Germinal center (tissue), 1 donor: Measurements from ENCODE around the gene TMEM59.
A peak's percentile ranks its signal among the peaks of the same experiment; 100 is the strongest.
"Not testable (repeated sequence)": the region's sequence is repeated elsewhere in the genome, so short reads cannot be mapped to it uniquely, and the experiment has no call there.

Experiments
- DNase-seq: peaks from one replicate; pipeline ENCODE4 v3.0.0; 2012; ENCODE audit warnings: mixed read lengths, low spot score

TMEM59 gene

DNA sequence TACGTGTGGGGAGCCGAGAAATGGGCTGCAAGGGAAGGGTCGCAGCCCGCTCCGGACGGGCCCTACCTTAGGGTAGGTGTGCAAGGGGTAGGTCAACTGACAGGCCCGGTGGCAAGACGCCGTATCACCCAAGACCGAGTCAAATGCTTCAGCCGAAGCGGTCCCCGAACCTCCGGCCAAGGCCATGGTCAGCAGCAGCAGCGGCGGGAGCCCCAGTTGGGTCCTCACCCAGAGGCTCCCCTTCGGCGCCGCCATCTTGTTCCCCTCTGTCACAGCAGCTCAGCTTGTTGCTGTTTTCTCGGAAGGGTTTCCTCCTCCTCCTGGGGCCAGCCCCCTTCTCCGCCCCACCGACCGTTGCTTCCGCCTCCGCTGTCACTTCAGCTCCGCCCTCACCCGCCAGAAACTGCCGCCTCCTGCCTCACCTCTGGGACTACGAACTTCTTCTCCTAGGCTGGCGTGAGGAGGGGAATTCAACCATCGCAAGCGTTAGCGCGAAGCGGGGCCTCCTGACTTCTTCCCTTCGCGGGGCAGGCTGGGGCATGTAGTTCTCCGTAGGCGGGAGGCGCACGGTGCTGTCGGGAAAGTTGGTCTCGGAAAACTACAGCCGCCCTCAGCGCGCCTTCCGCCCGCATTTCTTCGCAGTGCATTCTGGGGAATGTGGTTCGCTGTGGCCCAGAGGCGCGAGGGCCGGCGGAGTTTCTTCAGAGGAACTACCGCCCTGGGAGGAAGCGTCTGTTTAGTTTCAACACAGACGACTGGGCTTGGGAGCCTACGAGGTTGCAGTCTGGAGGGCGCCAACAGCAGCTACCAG lies at the start of gene TMEM59, which contains the start of gene TCEANC2:
Gene TMEM59, minus strand, starts transcription at position 271 of the 811 bp plus-strand sequence. Its CDS starts 16 bp downstream, at position 255.
Gene TCEANC2, plus strand, starts transcription at position 675 of the 811 bp plus-strand sequence. CDS start 815 bp downstream, outside the sequence.
- peak; percentile 94 for DNase-seq

GRCh38 chr1:54100500-54100899 lies 47.5 kb upstream of the TMEM59 start:
- no peak for DNase-seq

GRCh38 chr1:54099061-54099610 lies 46.1 kb upstream of the TMEM59 start:
- DNase-seq = no peak

DNA sequence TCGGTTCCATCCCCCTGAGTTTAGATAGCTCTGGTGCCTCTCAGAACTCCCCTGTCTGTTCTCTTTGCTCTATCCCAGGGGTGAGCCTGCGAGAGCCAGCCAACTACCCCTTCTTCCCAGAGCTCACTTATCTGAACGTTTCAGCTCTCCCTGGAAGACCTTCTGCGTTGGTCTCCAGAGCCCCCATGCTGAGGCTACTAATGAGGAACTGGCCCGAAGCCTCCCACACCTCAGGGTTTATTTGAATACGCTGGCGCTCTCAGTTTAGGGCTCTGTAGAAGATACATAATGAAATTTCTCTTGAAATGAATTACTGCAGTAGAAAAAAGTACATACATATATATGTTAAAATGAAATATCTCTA lies 43.9 kb upstream of the TMEM59 start:
- DNase-seq = no peak

DNA sequence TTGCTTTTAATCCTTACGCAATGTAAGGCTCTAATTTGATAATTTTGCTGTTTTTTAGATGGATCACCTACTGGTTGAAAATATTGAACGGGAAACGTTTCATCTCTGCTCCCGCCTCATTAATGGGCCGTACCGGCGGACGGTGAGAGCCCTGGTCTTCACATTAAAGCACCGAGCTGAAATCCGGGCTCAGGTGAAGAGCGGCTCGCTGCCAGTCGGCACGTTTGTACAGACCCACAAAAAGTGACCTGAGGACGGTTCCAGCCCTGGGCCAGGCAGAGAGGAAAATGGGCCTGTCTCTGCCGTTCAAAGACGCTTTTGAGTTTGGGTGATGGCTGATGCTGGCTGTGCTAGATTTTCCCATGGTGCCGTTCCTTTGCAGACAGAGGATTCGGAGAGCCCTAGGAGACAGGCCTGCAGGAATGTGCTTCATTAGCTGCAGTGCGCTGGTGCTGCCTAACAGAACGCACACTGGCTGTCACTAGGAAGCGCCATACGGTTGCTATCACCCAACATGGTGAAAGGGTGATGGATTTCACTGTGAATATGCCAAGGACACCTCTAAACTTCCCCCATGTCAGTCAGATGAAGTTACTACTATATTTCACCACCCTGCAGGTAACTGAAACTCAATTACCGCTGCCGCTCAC lies 43.3 kb upstream of the TMEM59 start:
- DNase-seq = no peak

DNA sequence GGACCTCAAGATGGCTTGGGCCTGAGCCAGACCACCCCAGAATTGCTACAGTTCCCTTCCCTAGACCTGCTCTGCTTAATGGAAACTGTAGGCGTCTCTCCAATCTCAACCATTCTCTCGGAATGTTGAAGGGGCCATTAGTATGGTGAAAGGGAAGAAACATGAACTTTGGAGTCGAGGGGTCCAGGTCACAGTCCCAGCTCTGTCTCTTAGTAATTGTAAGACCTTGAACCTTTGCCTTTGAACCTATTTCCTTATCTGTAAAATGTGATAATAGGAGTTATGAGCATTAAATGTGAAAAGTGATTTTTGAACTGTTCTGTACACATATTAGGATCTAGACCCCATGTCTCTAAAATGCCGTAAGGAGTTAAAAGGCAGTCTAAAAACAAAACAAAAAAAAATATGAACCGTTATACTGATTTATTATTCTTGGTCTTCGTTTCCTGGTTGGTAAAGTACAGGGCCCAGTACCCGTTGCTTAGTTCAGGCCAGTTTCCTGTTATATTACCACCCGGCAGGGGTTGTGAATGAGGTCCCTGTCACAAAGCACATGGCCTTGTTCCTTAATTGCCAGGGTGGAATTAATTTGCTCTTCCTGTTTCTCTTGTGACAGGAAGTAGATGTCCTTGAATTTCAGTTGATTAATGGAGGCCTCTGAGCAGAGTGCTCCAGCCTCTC lies 42.7 kb upstream of the TMEM59 start:
- no peak for DNase-seq

DNA sequence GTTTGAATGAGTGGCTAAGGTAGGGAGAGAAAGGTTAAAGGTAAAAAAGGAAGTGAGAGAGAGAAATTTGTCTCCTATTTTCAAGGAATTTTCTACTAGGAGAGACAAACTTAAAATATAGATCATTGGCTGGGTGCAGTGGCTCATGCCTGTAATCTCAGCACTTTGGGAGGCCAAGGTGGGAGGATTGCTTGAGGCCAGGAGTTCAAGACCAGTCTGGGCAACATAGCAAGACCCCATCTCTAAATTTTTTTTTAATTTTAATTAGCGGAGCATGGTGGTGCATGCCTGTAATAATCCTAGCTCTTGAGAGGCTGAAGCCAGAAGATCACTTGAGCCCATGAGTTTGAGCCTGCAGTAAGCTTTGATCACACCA lies 41.7 kb upstream of the TMEM59 start:
- DNase-seq = not testable (repeated sequence)

DNA sequence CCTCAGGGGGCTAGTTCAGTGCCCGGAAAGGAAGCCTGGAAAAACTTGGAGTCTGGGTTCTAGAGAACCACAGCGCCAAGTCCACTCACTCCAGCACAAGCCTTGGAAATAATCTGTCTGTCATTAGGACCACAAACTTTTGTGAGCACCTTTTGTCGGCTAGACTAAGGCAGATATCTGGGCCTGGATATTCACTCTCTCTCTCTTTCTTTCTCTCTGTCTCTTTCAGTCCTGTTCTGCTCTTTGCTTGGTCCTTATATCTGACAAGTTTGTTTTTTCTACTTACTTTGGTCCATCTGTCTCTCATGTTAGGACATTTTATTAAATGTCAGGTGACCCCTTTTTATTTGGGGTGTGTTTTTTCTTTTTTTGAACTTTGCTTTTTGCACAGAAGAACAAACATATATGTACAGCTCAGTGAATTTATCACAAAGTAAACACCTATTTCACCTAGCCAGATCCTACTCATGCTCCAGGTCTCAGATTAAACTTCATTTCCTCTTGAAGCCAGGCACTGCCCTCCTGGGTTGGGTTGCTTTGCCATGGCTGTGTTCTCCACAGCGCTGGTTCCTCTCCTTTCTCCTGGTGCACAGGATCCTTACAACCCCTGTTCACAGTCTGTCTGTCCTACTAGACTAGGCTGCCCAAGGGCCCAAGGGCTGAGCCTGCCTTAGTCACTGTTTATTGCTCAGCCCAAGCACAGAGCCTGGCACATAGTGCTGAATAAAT lies 41.2 kb upstream of the TMEM59 start:
- DNase-seq = no peak

GRCh38 chr1:54091666-54092065 lies 38.7 kb upstream of the TMEM59 start:
- no peak for DNase-seq

DNA sequence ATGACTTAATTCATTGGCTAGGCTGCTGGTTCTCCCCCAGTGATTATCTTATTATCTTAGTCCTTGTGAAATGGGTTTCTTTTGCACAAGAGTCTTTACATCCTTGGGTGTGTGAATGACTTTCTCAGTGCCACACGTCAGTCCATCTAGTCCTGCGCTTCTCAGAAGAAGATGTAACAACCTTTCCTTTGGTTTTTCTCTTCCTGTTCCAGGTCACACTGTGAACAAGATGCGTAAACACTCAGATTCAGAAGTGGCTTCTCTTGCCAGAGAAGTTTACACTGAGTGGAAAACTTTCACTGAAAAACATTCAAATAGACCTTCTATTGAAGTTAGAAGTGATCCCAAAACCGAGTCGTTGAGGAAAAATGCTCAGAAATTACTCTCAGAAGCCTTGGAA lies 35.4 kb upstream of the TMEM59 start:
- no peak for DNase-seq

- DNase-seq = no peak
Measured at GRCh38 chr1:54086754-54087153, 33.8 kb upstream of the TMEM59 start.

DNA sequence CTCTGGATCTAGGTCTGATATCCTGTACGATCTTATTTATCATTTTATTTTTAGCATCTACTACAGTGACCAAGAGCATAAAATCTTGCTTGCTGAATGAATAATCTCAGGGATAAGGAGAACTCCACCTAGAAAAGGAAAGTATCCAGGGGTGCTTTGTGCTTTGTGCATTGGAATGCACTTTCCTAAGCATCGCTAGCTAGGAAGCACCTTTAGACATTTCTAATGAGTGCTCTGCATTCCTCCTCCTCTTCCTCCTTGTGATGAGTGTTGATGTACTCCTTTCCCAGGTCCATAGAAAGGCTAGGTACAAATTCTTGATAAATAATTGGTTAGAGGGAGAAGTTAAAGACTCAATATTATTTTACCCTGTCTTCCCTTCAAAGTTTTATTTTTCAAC lies 31.8 kb upstream of the TMEM59 start:
- DNase-seq = no peak

- peak; percentile 60 for DNase-seq
Measured at GRCh38 chr1:54081306-54082270, 28.6 kb upstream of the TMEM59 start.

DNA sequence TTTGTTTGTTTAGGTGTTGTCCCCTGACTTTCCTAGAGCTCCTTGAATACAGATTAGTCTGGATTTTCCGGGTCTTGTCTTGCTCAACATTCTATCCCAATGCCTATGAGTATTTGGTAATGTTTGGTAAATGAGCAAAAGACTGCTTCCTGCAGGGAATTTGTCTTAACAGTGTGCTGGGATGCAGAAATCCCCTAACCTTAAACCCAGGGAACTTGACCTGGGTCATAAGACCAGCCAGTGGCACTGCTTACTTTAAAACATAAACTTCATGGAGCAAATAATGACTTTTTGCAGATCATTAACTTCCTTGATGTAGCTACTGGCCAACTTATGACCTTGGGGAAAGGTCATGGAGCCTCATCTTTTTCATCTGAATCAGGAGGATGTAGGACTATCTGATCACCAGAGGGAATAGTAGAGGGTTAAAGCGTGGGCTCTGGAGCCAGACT lies 27.6 kb upstream of the TMEM59 start:
- no peak for DNase-seq

GRCh38 chr1:54077359-54077758 lies 24.4 kb upstream of the TMEM59 start:
- no peak for DNase-seq

DNA sequence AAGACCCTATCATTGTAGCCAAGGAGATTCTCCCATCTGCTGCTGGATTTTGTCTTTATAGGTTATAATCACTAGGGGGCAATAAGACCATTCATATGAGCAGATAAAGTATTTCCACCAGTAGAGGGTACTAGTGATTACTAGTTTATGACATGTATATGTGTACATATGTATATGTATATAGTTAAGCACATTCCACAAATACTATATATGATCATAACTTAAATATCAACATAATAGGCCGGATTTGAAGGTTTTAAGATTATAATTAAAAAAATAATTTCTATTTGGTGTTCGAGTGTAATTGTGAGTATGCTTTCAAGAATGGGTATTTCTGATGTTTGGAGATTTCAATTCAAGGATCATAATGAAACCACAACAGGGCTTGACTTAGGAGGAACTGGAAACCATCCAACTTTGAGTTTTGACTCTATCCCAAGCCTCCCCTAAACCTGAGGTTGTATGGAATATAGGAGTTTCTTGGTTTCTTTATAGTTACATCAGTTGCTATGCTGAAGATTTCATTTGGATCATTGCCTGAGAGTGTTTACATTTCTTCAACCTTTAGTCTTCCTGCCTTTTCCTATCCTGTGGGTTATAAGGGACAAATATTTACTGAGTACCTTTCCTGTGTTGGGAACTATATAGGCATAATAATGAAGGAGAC lies 17.3 kb upstream of the TMEM59 start:
- DNase-seq = peak; percentile 75

GRCh38 chr1:54069791-54070170 lies 16.8 kb upstream of the TMEM59 start:
- no peak for DNase-seq

DNA sequence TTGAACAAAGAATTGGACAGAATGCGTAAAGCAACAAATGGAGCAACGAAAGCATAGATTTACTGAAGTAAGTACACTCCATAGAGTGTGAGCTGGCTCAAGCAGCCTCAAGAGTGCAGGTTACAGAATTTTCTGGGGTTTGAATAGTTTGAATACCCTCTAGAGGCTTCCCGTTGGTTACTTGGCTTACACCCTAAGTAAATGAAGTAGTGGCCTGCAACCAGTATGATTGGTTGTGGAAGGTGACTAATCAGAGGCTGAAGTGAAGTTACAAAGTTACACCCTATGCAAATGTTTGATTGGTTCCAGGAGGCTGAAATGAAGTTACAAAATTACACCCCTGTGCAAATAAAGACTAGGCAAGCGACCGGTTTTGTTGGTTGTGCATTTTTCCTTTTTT lies 11.3 kb upstream of the TMEM59 start:
- no peak for DNase-seq

GRCh38 chr1:54054438-54054749 lies 1.4 kb upstream of the TMEM59 start:
- DNase-seq = no peak

- no peak for DNase-seq
Measured at GRCh38 chr1:54053745-54054437, 887 bp upstream of the TMEM59 start.
